Measurements from ENCODE around the gene PPM1H.

The PPM1H gene

DNA sequence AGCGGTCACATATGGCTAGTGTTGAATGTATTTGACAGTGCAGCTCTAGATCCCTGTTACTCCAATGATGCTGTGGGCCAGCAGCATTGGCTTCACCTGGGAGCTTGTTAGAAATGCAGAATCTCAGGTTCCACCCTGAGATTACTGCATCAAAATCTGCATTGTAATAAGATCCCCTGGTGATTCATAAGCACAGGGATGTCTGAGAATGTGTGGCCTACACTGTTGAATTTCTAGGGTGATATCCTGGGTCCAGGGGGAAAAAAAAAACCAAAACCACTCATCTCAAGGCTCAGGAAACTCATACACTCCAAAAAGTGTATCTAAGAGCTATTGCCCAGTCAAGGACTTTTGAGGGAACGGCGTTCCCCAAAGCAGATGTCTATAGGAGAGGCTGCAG lies 196.8 kb downstream of the PPM1H start:
- DNase-seq (ENCODE audit: extremely low spot score) = no peak
- POLR2A ChIA-PET = no interaction called here
- CTCF ChIA-PET = interaction anchor here (1.0 to 1.3 kb wide), 3 partner anchors 13 to 60 kb away, joined by 3 to 4 read pairs (median 4); no protein-coding TSS in a partner anchor
- TF ChIP-seq, protein P1, sequence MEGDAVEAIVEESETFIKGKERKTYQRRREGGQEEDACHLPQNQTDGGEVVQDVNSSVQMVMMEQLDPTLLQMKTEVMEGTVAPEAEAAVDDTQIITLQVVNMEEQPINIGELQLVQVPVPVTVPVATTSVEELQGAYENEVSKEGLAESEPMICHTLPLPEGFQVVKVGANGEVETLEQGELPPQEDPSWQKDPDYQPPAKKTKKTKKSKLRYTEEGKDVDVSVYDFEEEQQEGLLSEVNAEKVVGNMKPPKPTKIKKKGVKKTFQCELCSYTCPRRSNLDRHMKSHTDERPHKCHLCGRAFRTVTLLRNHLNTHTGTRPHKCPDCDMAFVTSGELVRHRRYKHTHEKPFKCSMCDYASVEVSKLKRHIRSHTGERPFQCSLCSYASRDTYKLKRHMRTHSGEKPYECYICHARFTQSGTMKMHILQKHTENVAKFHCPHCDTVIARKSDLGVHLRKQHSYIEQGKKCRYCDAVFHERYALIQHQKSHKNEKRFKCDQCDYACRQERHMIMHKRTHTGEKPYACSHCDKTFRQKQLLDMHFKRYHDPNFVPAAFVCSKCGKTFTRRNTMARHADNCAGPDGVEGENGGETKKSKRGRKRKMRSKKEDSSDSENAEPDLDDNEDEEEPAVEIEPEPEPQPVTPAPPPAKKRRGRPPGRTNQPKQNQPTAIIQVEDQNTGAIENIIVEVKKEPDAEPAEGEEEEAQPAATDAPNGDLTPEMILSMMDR (IDR thresholded peaks at IDR 0.05; ENCODE audit: control extremely low read depth, extremely low read depth, low read depth, missing control alignments) = no peak

DNA sequence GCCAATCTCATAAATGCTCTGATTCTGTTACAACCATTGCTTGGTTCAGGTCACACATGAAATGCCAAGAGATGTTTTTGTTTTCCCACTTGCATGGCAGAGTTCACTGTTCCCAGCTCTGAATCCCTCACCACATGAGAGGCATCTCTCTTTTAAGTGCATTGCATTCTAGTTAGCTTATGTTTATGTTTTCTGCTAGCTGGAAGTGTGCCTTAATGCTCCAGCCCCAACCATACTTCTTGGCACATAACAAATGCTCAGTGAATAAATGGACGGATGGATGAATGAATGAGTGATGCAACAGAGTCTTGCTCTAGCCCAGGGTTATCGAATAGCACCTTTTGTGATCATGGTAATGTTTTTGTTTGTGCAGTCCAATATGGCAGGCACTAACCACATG lies 197.3 kb downstream of the PPM1H start:
- POLR2A ChIA-PET = no interaction called here
- TF ChIP-seq, protein P1 (IDR thresholded peaks at IDR 0.05; ENCODE audit: control extremely low read depth, extremely low read depth, low read depth, missing control alignments) = no peak
- CTCF ChIA-PET = interaction anchor here (1.0 to 1.3 kb wide), 2 partner anchors 51 to 61 kb away, joined by 3 to 4 read pairs; no protein-coding TSS in a partner anchor
- DNase-seq (ENCODE audit: extremely low spot score) = no peak

DNA sequence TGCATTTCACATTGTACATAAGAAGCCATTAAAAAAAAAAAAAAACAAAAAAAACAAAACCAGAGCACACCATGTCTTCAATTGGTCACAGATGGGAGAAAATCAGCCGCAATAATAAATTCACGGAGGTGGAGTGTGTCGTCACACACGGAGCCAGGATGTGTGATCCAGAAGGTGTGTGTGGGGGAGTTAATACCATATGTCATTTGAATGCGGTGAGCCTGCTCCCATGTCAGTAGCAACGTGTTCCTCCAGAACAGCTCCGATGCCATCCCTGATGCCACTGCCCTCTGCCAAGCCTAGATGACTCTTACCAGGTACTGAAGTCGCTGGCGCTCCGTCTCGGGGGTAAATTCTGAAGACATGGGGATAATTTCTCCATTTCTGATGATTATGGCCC lies 197.8 kb downstream of the PPM1H start:
- TF ChIP-seq, protein P1 (IDR thresholded peaks at IDR 0.05; ENCODE audit: control extremely low read depth, extremely low read depth, low read depth, missing control alignments) = no peak
- POLR2A ChIA-PET = no interaction called here
- CTCF ChIA-PET = no interaction called here
- no peak for DNase-seq (ENCODE audit: extremely low spot score)

DNA sequence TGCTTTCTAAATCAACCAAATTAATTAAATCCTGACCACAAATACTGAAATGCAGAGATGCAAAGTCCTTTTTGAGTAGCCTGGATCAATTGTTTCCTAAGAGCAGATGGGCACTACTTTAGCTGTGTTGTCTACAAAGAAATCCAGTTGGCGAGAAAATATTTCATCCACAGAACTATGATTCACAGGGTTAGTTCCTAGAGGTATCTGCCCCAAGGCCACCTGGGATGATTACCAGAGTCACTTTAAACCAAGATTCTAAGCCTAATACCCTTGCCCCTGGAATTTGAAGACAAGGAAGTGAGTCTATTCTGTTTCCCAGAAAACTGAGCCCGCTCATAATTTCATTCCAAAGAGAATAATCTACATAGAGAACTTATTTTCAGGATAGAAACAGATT lies 198.4 kb downstream of the PPM1H start:
- POLR2A ChIA-PET = no interaction called here
- TF ChIP-seq, protein P1 (IDR thresholded peaks at IDR 0.05; ENCODE audit: control extremely low read depth, extremely low read depth, low read depth, missing control alignments) = no peak
- DNase-seq (ENCODE audit: extremely low spot score) = no peak
- CTCF ChIA-PET = interaction anchor here (1.5 kb wide), 1 partner anchor 99 kb away, joined by 3 read pairs; no protein-coding TSS in a partner anchor

DNA sequence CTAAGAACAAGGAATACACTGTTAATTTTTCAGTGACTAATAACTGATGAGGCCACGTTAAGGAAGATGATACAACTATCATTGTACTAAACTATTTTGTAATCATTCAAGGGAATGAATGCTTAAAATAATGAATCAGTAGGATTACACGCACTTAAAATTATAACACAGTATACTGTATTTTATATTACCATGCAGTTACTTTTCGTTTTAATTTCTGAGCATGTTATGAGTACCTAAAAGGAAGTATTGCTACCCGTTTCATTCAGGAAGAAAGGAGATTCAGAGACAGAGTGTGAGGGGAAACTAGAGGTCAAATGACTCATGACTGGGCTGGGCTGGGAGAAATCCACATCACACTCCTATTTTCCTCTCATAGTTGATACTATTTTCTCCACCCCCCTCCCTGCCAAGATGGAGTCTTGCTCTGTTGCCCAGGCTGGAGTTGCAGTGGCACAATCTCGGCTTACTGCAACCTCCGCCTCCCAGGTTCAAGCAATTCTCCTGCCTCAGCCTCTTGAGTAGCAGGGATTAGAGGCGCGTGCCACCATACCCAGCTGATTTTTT lies 202.0 kb downstream of the PPM1H start:
- CTCF ChIA-PET = no interaction called here
- TF ChIP-seq, protein P1 (IDR thresholded peaks at IDR 0.05; ENCODE audit: control extremely low read depth, extremely low read depth, low read depth, missing control alignments) = no peak
- no peak for DNase-seq (ENCODE audit: extremely low spot score)
- POLR2A ChIA-PET = no interaction called here

DNA sequence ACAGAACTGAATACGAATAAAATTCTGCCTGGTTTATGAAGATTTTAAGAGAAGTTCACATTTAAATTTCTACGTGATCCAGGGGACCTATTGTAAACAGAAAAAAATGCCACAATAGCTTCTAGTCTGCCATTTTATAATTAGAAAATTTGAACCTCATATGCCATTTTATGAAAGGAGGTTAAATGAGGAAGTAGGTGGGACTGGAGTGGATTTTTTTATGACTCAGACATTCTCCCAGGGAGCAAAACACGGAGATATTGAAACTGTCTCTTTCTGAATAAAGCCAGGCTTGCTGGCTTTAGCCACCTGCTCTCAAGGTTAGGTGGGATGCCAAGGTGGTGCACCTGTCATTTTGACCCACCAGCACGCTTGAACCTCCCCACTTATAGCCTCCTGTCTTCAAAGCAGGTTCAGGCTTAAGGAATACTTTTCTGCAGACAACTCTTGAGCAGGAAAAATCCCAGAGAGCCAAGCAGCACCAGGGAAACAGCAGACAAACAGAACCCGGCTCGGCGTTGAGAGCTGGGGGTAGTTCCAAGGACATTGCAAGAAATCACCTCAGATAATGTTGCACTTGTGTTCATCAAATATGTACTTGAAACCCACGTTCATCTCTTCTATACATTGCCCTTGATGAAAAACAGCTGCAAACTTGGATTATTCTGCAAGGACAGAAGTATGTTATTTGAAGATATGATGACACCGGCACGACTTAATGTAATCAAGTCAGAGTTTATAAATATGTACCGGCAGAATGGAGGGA lies 203.7 kb downstream of the PPM1H start:
- POLR2A ChIA-PET = no interaction called here
- TF ChIP-seq, protein P1 (IDR thresholded peaks at IDR 0.05; ENCODE audit: control extremely low read depth, extremely low read depth, low read depth, missing control alignments) = no peak
- DNase-seq (ENCODE audit: extremely low spot score) = no peak
- CTCF ChIA-PET = interaction anchor here (1.1 to 1.2 kb wide), 2 partner anchors 14 to 17 kb away, joined by 3 to 5 read pairs; no protein-coding TSS in a partner anchor
